GM19099 (cell line): Measurements from ENCODE around the gene GJD3.

ENCODE experiments used
- POLR2A ChIP-seq: IDR thresholded peaks from 3 replicates; pipeline ENCODE4 v1.6.1; 2011; ENCODE audit warnings: low read depth; ENCODE audit not compliant: insufficient read length; ENCODE audit errors: extremely low read depth

The GJD3 gene

GRCh38 chr17:40313668-40314583 lies 50.6 kb downstream of the GJD3 start:
- no peak for TF ChIP-seq POLR2A
